Spinal cord (tissue), 10 donors: Measurements from ENCODE around the gene RTN4R. TPM values are rescaled to one million over a fixed set of nuclear protein-coding genes. Genes with fewer than 3 reads are reported as not detected.

ENCODE experiments used
- DNase-seq, 6 donors: peaks; one replicate each; pipeline versions ENCODE4 v3.0.0 to v3.0.0-alpha.2; 2013 to 2015; ENCODE audit warnings: low spot score in 6 of 6, low read depth in 4 of 6
- H3K27ac ChIP-seq: one replicate; pipeline ENCODE4 v1.5.1; 2013; ENCODE audit warnings: low read depth, low read length, control low read depth
- H3K27me3 ChIP-seq: one replicate; pipeline ENCODE4 v1.6.1; 2013; ENCODE audit warnings: low read length; ENCODE audit not compliant: control insufficient read depth, insufficient read depth
- H3K36me3 ChIP-seq: one replicate; pipeline ENCODE4 v1.6.1; 2013; ENCODE audit warnings: low read length; ENCODE audit not compliant: control insufficient read depth, insufficient read depth
- H3K4me1 ChIP-seq: one replicate; pipeline ENCODE4 v1.6.1; 2013; ENCODE audit warnings: low read length; ENCODE audit not compliant: control insufficient read depth, insufficient read depth
- H3K4me3 ChIP-seq: one replicate; pipeline ENCODE4 v1.5.1; 2013; ENCODE audit warnings: low read depth, low read length, control low read depth
- H3K9me3 ChIP-seq: one replicate; pipeline ENCODE4 v1.6.1; 2013; ENCODE audit warnings: low read length; ENCODE audit not compliant: control insufficient read depth, insufficient read depth
- WGBS: methylation state at CpG from one replicate; pipeline ENCODE4 v1.1.5; 2013; ENCODE audit warnings: missing lambda C conversion rate; ENCODE audit not compliant: insufficient coverage; 5-methylcytosine and 5-hydroxymethylcytosine counted together
- polyA plus RNA-seq, 2 donors: library from polyadenylated mRNA; unstranded; fragments of 120-200 nt; gene quantifications; one replicate each; pipeline ENCODE4 v1.2.1, GENCODE V29; 2013; ENCODE audit not compliant: insufficient read length in 2 of 2
- total RNA-seq, 2 donors: library from RNA; depleted of rRNA in 1 of 2; stranded (reverse); fragments of 120-200 nt in 1 of 2; fragments of >200 nt in 1 of 2; gene quantifications; one replicate each; pipeline versions ENCODE4 v1.2.3 to v1.2.4, GENCODE V29; 2013 to 2014
- donor health status: healthy.

The RTN4R gene
- total and polyA plus RNA-seq, 4 donors, result 5.4 to 25.9 (median 16.6) TPM

- no peak overlapping the region for H3K27ac ChIP-seq
- no peaks in the 10 kb centered on the region for H3K9me3 ChIP-seq
- 31% methylated on average over 10 of the region's 14 CpGs for WGBS
- no peaks in the 10 kb centered on the region for H3K36me3 ChIP-seq
- no peaks in the 10 kb centered on the region for H3K27me3 ChIP-seq
- no peak for DNase-seq
- H3K4me1 ChIP-seq, result peaks cover 44% of the 10 kb centered on the region
- no peak overlapping the region for H3K4me3 ChIP-seq
Observed at GRCh38 chr22:20218326-20218872, 49.7 kb downstream of the RTN4R start.

GRCh38 chr22:20217563-20217962 is 50.6 kb downstream of the RTN4R start:
- 89% methylated on average over 4 of the region's 4 CpGs for WGBS
- H3K4me1 ChIP-seq, result peaks cover 48% of the 10 kb centered on the region
- no peaks in the 10 kb centered on the region for H3K36me3 ChIP-seq
- H3K27me3 ChIP-seq, result no peaks in the 10 kb centered on the region
- H3K27ac ChIP-seq, result no peak overlapping the region
- no peaks in the 10 kb centered on the region for H3K9me3 ChIP-seq
- no peak for DNase-seq
- no peak overlapping the region for H3K4me3 ChIP-seq

- Histone ChIP-seq H3K27ac (no peak overlapping the region), H3K4me3 (no peak overlapping the region), H3K36me3 (no peaks in the 10 kb centered on the region), H3K9me3 (no peaks in the 10 kb centered on the region), H3K27me3 (no peaks in the 10 kb centered on the region), H3K4me1 (peaks cover 48% of the 10 kb centered on the region)
- no peak for DNase-seq
- 96% methylated on average over 8 of the region's 12 CpGs for WGBS
Observed at GRCh38 chr22:20216863-20217499, 51.1 kb downstream of the RTN4R start.

- H3K36me3 ChIP-seq, result no peaks in the 10 kb centered on the region
- 85% methylated on average over 2 of the region's 4 CpGs for WGBS
- H3K9me3 ChIP-seq, result no peaks in the 10 kb centered on the region
- peaks cover 56% of the 10 kb centered on the region for H3K4me1 ChIP-seq
- no peak for DNase-seq
- H3K27me3 ChIP-seq, result no peaks in the 10 kb centered on the region
- H3K4me3 ChIP-seq, result no peak overlapping the region
- no peak overlapping the region for H3K27ac ChIP-seq
Observed at GRCh38 chr22:20215742-20216141, 52.4 kb downstream of the RTN4R start.

- no peaks in the 10 kb centered on the region for H3K27me3 ChIP-seq
- H3K4me1 ChIP-seq, result peaks cover 60% of the 10 kb centered on the region
- H3K4me3 ChIP-seq, result no peak overlapping the region
- no peaks in the 10 kb centered on the region for H3K9me3 ChIP-seq
- DNase-seq, result no peak
- H3K27ac ChIP-seq, result no peak overlapping the region
- H3K36me3 ChIP-seq, result no peaks in the 10 kb centered on the region
- WGBS, result 95% methylated on average over 6 of the region's 7 CpGs
Observed at GRCh38 chr22:20214853-20215252, 53.3 kb downstream of the RTN4R start.

GRCh38 chr22:20213833-20214708 is 54.0 kb downstream of the RTN4R start:
- Histone ChIP-seq H3K36me3 (no peaks in the 10 kb centered on the region), H3K27me3 (no peaks in the 10 kb centered on the region), H3K27ac (no peak overlapping the region), H3K4me1 (peaks cover 55% of the 10 kb centered on the region), H3K9me3 (no peaks in the 10 kb centered on the region), H3K4me3 (no peak overlapping the region)
- peak in 2 of 6 donors; percentile 74 to 79 for DNase-seq
- WGBS, result 57% methylated on average over 33 of the region's 33 CpGs

GRCh38 chr22:20212754-20213699 is 55.1 kb downstream of the RTN4R start:
- Histone ChIP-seq H3K4me3 (no peak overlapping the region), H3K36me3 (no peaks in the 10 kb centered on the region), H3K27ac (no peak overlapping the region), H3K4me1 (peaks cover 49% of the 10 kb centered on the region), H3K9me3 (no peaks in the 10 kb centered on the region), H3K27me3 (no peaks in the 10 kb centered on the region)
- no peak for DNase-seq
- WGBS, result 82% methylated on average over 20 of the region's 27 CpGs

GRCh38 chr22:20211997-20212753 is 55.9 kb downstream of the RTN4R start:
- peak in 2 of 6 donors; percentile 76 to 78 for DNase-seq
- peaks cover 47% of the 10 kb centered on the region for H3K4me1 ChIP-seq

More at GRCh38 chr22:20211997-20212753, 55.9 kb downstream of the RTN4R start:
- Histone ChIP-seq H3K4me3 (no peak overlapping the region), H3K9me3 (no peaks in the 10 kb centered on the region), H3K27ac (no peak overlapping the region), H3K27me3 (no peaks in the 10 kb centered on the region), H3K36me3 (no peaks in the 10 kb centered on the region)
- WGBS, result 56% methylated on average over 23 of the region's 26 CpGs
